GM12872 (cell line): ENCODE data around the gene ZNF521.

Experiments
- TF ChIP-seq, protein P1 (sequence below): IDR thresholded peaks from 3 replicates; pipeline ENCODE4 v1.5.1; 2011; ENCODE audit warnings: low read depth, mild to moderate bottlenecking, low read length, moderate library complexity; ENCODE audit not compliant: insufficient read depth

Gene ZNF521

DNA sequence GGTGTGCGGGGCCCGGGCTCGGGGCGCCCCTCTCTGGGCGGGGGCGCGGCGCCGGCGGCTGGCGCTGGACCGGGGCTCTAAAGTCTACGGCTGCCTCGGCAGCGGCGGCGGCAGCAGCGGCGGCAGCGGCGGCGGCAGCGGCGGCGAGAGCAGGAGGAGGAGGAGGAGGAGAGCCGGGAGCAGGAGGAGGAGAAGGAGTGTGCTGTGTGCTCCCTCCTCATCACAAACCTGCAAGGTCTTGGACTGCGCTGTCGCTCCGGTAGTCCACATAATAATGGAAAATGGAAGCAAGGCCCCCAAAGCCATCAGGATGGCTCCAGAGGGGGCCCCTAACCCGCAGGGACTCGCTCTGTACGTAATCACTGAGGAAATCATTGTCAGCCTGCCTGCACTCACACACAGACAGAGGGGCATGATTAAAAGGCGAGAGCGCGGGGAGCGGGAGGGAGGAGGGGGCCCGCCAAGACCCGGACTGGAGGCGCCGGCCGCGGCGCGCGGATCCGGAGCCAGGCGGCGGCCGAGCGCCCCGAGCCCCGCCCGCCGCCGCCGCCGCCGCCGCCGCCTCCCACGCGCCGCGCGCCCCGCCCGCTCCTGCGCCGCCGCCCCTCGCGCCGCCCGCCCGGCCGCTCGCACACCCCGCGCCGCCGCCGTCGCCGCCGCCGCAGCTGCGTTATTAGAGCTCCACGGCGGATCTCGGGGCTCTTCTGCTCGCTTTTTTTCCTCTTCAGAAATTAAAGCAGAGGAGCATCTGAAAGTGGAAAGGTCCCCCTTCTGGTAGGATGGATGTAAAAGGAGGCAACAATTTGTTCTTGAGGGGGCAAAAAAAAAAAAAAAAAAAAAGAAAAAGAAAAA, at the start of gene ZNF521:
Gene ZNF521, minus strand, starts transcription at position 390 of the 852 bp plus-strand sequence. CDS start 1,220 bp downstream, outside the sequence.
- TF ChIP-seq, protein P1, sequence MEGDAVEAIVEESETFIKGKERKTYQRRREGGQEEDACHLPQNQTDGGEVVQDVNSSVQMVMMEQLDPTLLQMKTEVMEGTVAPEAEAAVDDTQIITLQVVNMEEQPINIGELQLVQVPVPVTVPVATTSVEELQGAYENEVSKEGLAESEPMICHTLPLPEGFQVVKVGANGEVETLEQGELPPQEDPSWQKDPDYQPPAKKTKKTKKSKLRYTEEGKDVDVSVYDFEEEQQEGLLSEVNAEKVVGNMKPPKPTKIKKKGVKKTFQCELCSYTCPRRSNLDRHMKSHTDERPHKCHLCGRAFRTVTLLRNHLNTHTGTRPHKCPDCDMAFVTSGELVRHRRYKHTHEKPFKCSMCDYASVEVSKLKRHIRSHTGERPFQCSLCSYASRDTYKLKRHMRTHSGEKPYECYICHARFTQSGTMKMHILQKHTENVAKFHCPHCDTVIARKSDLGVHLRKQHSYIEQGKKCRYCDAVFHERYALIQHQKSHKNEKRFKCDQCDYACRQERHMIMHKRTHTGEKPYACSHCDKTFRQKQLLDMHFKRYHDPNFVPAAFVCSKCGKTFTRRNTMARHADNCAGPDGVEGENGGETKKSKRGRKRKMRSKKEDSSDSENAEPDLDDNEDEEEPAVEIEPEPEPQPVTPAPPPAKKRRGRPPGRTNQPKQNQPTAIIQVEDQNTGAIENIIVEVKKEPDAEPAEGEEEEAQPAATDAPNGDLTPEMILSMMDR: no peak

DNA sequence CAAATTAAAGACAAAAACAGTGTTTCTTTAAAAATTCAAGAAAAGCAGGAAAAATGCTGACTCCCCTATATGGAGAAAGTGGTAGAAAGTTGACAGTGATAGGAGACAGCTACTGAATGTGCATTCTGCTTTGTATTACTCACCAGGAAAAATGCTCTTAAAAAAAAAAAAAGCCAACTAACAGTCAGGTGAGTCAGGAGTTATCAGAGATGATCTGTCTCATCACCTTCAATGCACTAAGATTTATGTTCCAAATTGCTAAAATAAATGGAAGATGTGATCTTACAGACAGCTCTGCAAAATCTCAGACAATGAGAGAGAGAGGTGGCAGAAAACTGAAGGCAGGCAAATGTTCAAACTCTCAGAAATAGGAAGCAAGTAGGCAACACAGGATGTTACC, 47.6 kb upstream of the ZNF521 start:
- TF ChIP-seq, protein P1: no peak

DNA sequence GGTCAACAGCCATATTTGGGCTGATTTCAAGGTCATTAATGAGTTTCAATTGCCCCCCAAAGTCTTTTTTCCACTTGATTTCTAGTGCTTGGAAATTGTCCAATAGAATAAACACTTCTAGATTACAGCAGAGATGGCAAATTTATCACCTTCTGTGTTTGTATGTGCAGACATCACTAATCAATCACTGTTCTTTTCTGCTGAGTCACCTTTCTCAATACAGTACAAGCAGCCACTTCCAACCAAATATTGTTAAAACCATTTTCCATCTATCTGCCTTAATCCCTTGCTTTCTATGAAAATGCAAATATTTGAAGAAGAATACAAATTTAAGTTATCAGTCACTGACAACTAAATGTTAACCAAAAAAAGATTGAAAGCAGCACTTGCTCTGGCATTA, 40.2 kb upstream of the ZNF521 start:
- TF ChIP-seq, protein P1: no peak

DNA sequence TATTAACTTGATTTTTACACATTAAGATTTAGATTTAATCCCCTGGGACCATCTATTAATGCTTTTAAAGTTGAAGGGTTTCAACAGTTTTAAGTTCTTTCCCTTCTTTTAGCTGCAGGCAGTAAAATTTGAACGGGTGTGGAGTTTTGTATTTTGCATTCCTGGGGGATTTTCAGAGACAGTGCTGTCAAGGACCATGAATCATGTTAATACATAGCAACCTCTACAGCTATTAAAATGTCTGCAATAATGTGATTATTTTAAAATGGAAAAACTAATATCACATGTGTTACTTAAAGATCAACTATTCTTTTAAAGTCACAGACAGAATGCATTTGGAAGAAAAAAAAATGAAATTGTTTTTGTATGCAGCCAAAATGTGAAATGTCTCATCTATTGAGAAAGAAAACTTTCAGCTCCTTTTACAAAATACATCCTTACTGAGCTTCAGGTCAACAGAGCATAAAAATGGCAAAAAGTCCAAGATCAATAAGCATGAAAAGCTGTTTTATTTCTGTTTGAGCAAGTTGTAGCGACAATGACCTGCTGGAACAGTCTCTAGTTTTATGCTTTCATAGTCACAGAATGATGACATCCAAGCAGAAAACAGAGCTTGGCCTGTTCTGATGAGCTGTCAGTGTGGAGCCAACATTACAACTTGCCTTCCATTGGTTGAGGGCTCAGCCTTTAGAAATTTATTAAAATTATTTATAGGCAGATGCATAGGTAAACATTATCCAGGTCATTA, 21.6 kb upstream of the ZNF521 start:
- TF ChIP-seq, protein P1: no peak

DNA sequence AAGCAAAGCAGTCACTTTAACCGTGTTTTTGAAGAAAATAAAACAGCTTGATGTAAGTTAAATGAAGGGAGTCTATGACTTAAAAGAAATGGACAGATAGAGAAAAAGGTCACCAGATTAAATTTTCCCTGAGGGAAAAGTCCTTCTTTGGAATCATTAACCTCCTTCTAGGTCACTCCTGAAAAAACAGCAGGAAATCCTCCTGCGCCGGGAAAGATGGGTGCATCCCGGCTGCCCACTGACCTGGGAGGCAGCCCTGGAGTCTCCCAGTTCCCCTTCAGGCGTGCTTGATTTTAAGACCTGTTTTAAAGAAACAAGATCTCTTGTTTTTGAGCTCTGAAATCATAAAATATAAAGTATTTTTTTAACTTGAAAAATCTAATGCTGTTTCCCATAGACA, 18.4 kb upstream of the ZNF521 start:
- TF ChIP-seq, protein P1: no peak

DNA sequence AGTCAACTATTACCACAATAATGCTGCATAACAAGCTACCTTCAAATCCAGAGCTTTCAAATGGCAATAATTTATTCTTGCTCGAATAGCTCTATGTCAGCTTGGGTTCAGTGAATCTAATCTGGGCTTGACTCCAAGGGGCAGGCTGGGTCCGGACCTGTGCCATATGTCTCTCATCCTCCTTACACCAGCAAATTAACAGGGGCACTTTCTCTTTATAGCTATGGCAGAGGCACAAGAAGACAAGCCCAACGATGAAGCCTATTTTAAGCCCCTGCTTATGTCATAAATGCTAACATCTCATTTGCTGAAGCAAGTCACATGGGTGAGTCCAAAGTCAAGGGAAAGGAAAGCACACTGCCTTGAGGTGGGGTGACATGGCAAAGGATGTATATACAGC, 13.3 kb upstream of the ZNF521 start:
- TF ChIP-seq, protein P1: no peak

DNA sequence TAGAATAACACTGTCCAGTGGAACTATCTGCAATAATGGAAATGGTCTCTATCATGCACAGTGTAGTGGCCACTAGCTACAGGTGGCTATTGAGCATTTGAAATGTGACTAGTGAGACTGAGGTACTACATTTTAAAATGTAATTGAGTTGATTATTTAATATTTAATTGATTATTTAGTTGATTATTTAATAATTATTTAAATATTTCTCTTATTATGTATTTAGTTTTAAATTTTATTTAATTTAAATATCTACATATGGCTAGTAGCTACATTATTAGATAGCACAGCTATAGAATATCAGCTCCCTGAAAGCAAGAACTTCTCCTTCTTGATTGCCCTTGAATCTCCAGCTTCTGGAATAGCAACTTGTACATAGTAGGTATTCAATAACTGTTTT, 12.8 kb upstream of the ZNF521 start:
- TF ChIP-seq, protein P1: no peak
